HG03139 (cell line): ENCODE measurements around the gene ASAH2.

Experiments
- ATAC-seq: cut with Tn5 transposase; IDR thresholded peaks from one replicate; pipeline ENCODE4 v1.9.1; 2021; ENCODE audit not compliant: unreplicated experiment

Gene ASAH2

DNA sequence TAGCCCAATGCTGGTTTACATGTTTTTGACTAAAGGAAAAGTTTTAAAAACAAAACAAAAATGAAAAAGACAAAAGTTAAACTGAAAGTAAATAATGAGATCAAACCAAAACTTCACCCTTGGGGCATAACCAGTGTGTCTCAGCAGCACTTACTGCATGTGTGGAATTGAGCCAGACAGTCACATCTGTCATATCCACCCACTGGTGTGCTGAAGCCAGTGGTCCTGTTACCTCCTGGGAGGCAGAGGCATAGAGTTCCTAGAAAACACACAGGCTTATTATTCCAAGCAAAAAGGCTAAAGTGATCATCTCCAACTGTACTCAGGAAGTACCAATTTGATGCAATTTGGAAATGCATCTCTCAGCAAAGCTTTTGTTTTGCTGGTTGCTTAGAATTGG, 40.4 kb downstream of the ASAH2 start:
- no peak for ATAC-seq
